Stimulated activated CD4-positive, alpha-beta T cell treated with anti-CD3 and anti-CD28 coated beads, Interleukin-4, amount 100 ng/mL, for 48 hours (primary cell): ENCODE data around the gene FAM83D.
A peak's percentile ranks its signal among the peaks of the same experiment; 100 is the strongest.

ENCODE experiments used
- DNase-seq, 2 donors: peaks; one replicate each; pipeline ENCODE4 v3.0.0-alpha.2; 2020; ENCODE audit warnings: low read depth in 2 of 2

The FAM83D gene, protein sequence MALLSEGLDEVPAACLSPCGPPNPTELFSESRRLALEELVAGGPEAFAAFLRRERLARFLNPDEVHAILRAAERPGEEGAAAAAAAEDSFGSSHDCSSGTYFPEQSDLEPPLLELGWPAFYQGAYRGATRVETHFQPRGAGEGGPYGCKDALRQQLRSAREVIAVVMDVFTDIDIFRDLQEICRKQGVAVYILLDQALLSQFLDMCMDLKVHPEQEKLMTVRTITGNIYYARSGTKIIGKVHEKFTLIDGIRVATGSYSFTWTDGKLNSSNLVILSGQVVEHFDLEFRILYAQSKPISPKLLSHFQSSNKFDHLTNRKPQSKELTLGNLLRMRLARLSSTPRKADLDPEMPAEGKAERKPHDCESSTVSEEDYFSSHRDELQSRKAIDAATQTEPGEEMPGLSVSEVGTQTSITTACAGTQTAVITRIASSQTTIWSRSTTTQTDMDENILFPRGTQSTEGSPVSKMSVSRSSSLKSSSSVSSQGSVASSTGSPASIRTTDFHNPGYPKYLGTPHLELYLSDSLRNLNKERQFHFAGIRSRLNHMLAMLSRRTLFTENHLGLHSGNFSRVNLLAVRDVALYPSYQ

DNA sequence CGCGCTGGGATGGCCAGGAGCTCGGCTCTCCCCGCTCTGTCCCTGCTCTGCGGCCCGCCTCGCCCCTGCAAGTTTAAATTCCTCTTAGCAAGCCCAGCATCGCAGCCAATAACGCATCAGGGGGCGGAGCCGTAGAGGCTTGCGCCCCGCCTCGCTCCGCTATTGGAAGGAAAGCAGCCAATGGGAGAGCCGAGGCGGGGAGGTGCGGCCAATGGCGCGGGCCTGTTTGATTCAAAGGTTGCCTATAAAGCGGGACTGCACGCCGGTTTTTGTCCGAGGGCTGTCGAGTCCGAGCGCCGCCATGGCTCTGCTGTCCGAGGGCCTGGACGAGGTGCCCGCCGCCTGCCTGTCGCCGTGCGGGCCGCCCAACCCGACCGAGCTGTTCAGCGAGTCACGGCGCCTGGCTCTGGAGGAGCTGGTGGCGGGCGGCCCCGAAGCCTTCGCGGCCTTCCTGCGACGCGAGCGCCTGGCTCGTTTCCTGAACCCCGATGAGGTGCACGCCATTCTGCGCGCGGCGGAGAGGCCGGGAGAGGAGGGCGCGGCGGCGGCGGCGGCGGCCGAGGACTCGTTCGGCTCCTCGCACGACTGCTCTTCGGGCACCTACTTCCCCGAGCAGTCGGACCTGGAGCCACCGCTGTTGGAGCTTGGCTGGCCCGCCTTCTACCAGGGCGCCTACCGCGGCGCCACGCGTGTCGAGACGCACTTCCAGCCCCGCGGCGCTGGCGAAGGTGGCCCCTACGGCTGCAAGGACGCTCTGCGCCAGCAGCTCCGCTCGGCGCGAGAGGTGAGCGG lies at the start of gene FAM83D:
Gene FAM83D, plus strand, starts transcription at position 276 of the 792 bp plus-strand sequence. Its CDS starts 26 bp downstream, at position 302.
- DNase-seq: peak; percentile 93 to 96

DNA sequence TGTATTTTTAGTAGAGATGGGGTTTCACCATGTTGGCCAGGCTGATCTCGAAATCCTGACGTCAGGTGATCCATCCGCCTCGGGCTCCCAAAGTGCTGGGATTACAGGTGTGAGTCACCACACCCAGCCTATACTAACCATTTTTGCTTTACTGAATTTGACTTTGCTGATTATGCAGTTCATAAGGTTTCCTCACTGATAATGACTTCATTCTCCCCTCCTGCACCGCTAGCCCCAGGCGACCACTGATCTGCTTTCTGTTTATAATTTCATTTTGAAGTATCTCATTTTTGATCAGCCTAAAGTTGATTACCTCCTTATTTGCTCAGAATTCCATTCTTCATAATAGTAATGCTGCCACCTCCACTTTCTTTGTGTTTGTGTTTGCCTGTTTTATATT lies 48.7 kb upstream of the FAM83D start:
- DNase-seq: no peak

DNA sequence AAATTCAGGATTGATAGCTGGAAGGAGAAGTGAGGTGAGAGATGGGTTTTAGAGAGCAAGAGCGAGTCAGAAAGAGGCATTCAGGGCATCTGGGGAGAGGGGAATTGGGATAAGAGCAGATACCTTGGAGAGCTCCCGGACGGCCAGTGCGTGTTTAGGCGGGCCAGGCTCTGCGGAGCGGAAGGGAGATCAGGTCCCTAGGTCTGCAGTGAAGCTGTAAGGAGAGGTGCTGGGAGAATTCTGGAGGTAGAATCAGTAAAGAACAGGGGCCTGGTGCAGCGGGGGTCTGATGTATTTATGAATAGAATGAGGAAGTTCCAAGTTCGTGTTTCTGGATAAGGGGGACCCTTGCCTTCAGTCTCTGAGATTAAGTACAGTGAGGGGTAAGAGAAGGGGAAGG lies 47.4 kb upstream of the FAM83D start:
- no peak for DNase-seq

DNA sequence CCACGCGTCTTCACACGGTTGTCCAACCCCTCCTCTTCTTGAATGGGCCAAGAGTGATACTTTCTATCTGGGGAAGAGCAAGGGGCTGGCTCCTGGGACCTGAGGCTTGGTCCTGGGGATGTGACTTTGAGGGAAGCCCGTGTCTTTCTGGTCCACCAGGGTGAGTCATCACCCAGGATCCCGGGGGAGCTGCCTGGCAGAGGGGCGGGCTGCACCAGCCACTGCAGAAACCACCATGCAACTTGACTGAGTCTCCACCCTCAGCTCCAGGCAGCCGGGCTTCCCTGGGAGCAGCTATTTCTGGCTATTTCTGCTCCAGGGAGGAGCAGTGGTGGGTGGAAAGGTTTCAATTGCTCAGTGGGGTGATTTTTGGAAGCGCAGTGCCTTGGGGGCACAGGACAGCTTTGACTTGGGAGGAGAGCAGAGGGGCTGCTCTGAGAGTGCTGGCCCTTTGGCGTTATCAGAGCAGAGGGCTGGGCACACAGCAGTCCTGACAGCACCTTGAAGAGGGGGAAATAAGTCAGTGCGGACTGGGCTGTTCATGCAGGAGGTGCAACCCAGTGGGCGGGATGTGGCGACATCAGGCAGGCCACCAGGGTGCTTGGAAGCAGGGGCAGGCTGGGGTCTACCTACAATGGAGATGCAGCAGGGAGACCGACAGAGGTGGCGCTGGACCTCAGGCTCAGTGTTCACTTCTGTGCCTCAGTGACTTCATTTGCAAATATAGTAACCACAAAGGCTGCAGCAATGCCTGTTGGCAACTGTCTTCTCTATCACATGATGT lies 45.1 kb upstream of the FAM83D start:
- DNase-seq: no peak

DNA sequence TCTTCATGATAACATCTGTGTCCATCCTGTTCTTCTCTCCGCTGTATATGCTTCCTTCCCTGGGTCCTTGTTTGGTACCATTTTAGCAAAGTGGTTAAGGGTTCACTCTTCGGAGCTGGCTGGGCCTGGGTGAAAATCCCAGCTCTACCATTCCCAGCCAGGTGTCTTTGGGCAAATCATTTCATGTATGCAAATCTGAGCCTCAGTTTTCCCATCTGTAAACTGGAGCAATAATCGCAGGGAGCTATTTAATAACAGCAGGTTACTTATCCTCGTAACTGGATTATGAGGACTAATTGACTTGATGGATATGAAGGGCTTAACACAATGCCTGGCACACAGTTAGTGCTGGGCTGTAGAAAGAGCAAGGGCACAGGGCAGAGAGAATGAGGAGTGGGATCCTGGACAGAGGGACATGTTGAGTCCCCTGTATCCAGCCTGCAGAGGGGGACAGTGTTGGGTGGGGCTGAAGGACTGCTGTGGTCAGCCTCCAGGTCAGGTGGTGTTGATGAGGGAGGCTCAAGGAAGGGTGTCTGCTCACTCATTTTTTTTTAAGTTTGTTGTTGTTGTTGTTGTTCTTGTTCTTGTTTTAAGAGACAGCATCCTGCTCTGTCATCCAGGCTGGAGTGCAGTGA lies 44.3 kb upstream of the FAM83D start:
- DNase-seq: no peak

DNA sequence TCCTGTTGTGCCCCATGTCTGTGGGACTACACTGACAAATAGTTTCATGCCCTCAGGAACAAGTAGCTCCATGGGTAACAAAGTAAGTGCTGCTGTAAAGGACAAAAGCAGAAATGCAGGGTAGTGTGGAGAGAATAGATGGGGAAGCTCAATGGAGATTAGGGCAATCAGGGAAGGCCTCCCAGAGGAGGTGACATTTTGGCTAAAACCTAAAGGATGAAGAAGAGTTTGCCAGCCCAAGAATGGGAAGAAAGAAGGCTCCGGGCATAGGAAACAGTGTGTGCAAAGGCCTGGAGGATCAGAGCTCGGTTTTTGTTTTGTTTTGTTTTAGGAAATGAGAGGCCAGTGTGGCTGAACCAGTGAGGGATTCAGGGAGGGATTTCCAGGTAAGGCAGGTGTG lies 43.6 kb upstream of the FAM83D start:
- DNase-seq: no peak

DNA sequence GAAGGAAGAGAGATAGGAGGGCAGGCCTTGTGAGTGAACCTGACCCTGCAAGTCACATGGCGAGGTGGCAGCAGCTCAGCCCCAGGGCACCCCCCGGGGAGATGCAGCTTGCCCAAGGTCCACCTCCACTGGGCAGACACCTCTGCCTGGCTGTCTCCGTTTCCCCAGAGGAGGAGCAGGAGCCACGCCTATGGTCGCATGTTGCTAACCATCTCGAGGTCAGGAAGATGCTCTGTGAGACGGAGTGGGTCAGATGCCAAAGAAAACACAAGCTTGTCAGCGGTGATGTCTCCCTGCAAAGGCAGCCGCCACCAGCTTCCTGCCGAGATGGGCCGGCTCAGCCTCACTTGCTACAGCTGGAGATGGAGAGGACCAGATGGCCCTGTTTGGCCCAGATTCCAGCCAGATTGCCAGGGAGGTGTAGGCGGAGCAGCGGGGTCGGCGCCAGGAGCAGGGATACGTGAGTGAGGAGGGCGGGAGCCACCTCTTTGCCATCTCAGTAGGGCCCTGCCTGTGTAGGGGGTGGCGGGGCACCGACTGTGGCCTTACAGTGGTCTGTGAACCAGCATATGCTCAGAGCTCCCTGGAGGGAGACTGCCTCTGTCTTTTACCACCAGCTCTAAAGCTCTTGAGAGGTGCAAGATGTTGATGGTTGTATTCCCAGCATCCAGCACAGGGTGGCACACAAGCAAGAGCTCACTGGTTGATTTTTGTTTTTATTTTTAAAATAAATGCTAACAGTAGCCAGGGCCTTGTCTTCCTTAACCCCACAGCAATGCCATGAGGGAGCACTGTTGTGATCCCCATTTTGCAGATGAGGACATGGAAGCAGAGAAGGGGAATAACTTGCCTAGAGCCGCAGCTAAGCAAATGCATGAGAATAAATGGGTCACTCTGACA lies 42.9 kb upstream of the FAM83D start:
- no peak for DNase-seq

DNA sequence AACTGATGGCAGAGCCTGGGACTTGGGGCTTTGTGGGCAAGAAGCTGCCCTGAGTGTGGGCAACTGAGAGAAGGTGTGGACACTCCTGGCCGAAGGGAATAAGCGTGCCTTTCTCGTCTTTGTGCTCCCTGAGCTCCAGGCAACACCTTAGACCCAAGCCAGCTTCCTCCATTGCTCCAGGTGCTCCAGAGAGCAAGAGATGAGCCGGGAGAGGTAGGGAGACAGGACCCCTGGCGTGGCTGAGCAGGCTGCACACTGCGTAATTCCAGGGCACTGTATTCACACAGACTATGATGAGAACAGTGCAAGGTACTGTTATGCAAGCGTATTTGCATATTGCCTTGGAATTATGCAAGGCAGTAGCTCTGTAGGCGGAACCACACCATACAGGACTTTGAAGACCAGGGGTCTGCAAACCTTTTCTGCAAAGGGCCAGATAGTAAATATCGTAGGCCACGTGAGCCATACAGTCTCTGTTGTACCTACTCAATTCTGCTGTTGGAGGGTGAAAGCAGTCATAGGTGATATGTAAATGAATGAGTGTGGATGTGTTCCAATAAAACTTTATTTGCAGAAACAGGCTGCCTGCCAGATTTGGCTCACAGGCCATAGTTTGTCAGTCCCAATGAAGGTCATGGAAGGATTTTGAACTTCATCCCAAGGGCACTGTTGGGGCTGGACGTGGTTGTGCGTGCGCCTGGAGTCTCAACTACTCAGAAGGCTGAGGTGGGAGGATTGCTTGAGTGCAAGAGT lies 42.1 kb upstream of the FAM83D start:
- DNase-seq: no peak

DNA sequence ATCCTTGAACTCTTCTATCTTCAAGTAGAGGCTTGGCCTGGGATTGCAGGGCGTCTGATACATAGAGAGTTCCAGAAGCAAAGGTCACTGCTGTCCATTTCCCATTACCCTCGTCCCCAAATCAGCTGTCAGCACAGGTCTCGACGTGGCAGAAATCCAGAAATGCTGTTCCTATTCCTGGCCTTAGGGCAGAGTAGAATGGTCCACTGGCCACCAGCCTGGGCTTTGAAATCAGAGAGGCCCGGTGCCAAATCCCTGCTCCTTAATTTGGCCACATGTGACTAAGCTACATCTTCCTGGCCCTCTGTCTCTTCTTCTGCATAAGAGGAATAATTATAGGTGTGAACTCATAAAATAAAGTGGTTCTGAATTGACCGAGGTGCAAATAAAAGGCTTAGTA lies 40.9 kb upstream of the FAM83D start:
- DNase-seq: no peak

DNA sequence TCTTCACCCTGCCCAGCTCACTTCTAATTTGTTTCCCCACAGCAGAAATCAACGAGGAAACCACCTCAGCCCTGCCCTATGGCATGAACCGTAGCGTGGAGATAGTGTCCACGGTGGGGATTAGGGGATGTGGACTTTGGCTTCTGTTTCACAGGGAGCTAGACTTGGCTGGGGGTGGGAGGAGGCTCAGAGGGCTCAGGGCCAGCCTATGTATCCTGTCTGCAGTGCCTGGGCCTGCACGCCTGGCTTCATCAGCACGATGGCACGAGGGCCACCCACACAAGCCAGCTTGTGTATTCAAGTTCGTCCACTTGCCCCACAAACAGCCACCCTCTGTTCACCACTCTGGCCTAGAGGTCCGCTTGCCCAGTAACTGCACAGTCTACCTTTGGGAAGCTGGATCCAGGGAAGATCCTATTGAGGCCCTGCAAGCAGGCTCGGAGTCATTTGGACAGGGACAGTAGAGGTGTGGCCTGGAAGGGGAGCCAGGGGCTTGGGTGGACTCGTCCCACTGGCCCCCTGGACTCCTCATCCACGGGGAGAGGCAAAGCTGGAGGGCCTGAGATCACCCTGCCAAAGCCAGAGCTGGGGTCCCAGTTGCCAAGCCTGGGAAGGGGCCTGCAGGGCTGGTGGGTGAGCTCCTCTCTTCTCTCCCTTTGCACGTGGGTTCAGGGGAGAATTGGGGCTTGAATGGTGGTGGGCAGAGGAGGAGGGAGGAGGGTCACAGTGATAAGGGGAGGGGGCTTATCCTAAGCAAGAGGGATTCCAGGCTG lies 38.0 kb upstream of the FAM83D start:
- no peak for DNase-seq

DNA sequence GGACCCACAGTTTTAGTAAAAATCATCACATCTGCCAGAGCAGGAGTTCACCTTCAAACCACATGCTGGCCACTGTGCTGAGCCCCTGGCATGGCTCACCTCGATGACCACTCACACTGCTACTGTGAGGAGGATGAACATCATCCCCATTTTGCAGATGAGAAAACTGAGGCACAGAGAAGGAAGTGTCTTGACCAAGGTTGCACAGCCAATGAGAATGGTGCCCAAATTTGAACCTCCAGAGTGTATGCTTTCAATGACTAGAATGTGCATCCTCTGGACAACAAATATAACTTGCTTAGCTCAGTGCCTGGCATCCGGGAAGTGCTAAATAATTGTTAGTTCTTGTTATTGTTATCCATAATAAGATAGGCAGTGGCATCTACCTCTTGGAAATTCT lies 37.2 kb upstream of the FAM83D start:
- no peak for DNase-seq

DNA sequence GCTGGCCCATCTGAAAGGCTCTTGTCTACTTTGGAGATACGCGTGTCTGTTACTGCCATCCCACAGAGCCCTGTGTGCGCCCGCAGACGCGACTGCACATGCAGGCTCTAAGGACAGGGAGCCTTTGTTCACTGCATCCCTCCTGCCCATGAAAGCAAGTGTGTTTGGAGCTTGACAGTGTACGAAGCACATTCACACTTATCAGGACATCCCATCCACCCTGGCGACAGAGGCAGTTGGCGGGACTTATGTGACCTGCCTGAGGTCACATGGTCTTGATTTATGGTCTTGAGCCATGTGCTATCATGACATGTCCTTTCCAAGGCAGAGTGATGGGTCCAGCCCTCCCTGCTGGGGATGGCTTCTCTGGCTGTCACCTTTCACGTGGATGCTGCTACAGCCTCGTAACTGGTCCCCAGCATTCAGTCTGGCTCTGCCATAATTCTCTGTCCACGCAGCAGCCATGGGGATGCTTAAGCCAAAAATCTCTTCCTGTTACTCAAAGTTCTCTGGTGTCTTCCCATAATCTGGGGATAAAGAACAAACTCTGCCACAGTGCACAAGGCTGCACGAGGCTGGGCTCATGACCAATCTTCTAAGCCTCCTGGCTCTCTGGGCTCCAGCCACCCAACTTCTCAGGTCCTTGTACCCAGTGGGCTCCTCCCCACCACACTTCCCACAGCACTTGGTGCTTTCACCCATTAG lies 36.3 kb upstream of the FAM83D start:
- DNase-seq: no peak

DNA sequence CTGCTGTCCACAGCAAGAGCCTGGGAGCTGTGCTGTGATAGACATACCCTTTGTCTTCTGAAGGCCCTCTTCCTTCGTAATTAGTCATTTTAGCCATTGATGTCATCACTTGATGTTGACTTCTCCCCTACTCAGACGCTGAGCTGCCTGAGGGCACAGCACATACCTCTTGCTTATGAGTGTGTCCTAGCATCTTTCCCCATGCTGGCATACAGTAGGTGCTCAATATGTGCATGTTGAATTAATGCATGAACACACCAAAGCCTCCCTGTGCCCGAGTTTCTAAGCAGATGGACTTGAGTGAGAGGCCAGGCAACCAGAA lies 35.8 kb upstream of the FAM83D start:
- DNase-seq: no peak

DNA sequence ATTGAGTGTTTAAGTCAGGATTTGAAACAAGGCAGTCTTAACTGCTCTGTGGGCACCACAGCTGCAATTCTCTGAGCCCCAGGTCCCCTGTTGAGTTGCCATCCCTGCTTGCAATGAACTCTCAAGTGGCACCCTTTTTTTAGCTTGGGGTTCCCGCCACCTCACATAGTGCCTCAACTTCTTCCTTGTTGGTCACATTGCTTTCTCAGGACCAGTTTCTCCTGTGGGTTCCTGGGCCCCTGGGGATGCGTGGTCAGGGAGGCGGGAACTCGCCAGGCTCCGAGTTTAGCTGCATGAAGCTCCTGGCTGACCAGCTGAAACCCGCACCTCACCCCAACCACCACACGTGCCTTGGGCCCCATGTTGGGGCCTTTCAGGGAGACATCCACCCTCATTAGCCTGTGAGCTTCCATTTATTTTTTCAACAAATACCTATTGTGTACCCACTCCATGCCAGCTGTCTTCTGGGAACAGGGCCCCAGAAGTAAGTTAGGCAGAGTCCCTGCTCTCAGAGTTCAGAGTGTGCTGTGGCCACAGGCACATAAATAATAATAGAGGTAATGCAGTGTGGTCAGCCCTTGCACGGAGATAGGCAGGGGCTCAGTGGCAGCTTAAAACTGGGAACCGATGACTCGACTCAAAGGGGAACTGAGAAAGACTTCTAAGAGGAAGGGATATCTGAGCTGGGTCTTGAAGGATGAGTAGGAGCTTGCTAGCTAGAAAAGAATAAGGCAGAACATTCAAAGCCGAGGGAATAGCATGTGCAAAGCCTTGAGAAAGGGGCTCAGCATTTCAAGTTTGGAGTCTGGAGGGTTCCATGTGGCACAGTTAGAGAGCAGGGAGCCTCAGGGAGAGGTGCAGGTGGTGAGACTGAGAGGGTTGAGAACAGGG lies 33.9 kb upstream of the FAM83D start:
- DNase-seq: no peak

DNA sequence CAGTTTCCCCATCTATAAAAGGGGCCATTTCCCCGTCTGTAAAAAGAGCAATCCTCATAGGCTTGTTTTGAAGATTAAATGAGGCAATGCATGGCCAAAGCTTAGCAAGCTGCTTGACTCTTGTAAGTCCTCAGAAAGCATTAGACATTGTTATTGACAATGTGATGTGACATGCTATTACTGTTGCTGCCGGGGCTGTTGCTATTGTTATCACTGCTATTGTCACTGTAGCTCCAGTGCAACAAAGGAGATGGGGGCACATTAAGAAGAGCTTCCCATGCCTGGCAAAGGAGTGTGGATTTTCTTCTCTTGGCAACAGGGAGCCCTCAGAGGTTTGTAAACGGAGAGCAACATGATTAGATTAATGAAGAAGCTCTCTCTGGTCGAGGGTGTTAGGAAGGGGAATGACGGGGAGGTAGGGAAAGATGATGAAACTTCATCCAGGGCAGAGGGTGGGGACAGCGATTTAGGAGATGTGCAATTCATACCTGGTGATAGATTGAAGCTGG lies 33.1 kb upstream of the FAM83D start:
- DNase-seq: no peak

DNA sequence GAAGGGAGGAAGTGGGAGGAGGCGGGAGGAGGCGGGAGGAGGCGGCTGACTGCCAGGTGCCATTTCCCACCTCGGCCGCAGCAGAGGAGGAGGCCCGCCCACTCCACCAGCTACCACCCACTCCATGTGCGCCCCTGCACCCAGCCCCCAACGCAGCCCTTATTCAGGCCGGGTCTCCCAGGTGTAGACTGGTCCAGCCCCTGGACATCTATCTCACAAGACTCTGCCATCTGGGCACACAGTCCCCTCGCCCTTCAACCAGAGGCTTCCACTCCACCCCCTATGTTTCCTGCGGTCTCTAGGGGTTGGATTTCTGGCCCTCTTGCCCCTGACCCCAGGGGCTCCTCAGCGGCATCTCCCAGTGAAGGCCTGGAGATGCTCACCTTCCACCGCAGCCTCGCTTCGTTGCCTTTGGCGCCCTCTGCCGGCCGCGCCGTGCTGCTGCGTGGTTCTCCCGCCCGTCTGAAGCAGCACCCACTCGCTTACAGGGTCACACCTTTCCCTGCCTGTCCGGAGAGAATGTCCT lies 32.6 kb upstream of the FAM83D start:
- DNase-seq: peak; percentile 75 to 80
